HG03097 (cell line): Measurements from ENCODE around the gene TMEM187.

Experiments used
- ATAC-seq: cut with Tn5 transposase; IDR thresholded peaks from one replicate; pipeline ENCODE4 v1.9.1; 2021; ENCODE audit not compliant: unreplicated experiment, low FRiP score

Gene TMEM187

GRCh38 chrX:153953342-153953830, 19.2 kb upstream of the TMEM187 start:
- no peak for ATAC-seq

- no peak for ATAC-seq
These were observed 18.5 kb upstream of the TMEM187 start for GRCh38 chrX:153953892-153954557.

GRCh38 chrX:153954558-153955227, 17.9 kb upstream of the TMEM187 start:
- ATAC-seq: no peak

GRCh38 chrX:153955228-153955732, 17.3 kb upstream of the TMEM187 start:
- ATAC-seq: no peak

GRCh38 chrX:153956044-153956907, 16.3 kb upstream of the TMEM187 start:
- ATAC-seq: no peak

GRCh38 chrX:153957224-153957623, 15.3 kb upstream of the TMEM187 start:
- no peak for ATAC-seq

GRCh38 chrX:153958605-153959004, 13.9 kb upstream of the TMEM187 start:
- ATAC-seq: no peak

GRCh38 chrX:153959649-153960048, 12.9 kb upstream of the TMEM187 start:
- ATAC-seq: no peak

GRCh38 chrX:153960077-153960476, 12.5 kb upstream of the TMEM187 start:
- ATAC-seq: no peak

- no peak for ATAC-seq
These were observed 11.8 kb upstream of the TMEM187 start for GRCh38 chrX:153960786-153961185.

GRCh38 chrX:153961292-153961691, 11.3 kb upstream of the TMEM187 start:
- ATAC-seq: no peak

- ATAC-seq: no peak
These were observed 9.0 kb upstream of the TMEM187 start for GRCh38 chrX:153963546-153963945.

GRCh38 chrX:153964105-153964504, 8.4 kb upstream of the TMEM187 start:
- ATAC-seq: no peak

- ATAC-seq: no peak
These were observed 7.1 kb upstream of the TMEM187 start for GRCh38 chrX:153965406-153965805.

- no peak for ATAC-seq
These were observed 6.3 kb upstream of the TMEM187 start for GRCh38 chrX:153966283-153966688.

GRCh38 chrX:153966841-153967535, 5.6 kb upstream of the TMEM187 start:
- ATAC-seq: no peak

GRCh38 chrX:153967536-153968224, 4.9 kb upstream of the TMEM187 start:
- ATAC-seq: no peak

GRCh38 chrX:153968255-153968654, 4.3 kb upstream of the TMEM187 start:
- no peak for ATAC-seq

- no peak for ATAC-seq
These were observed 3.8 kb upstream of the TMEM187 start for GRCh38 chrX:153968754-153969124.
